ENCODE measurements around the gene CGN. TPM values are rescaled to one million over a fixed set of nuclear protein-coding genes. Genes with fewer than 3 reads are reported as not detected.
A peak's percentile ranks its signal among the peaks of the same experiment; 100 is the strongest.

CGN gene
- total RNA-seq, 1 experiment from 2014 or later: 147 TPM

DNA sequence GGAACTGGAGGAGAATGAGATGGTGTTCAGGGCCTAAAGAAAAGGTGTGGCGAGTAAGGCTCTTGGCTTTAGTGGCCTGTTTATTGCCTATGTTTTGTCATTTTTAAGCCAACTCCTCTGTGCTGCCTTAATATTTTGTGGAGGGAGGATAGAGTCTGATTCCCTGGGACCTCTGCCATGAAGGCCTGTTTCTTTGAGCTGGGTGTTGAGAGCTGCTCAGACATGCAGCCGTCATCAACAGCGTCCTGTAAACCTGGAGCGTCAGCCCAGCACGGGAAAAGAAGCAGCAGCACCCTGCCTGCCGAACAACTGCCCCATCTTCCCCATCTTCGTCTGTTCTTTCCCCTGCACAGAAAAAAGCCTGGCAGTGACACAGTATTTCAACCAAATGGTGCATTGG, 73.6 kb downstream of the CGN start:
- no peaks in the 10 kb centered on the region for H3K27me3 Mint-ChIP-seq (ENCODE audit: insufficient read depth, unreplicated experiment)
- intact Hi-C loops (cut with micrococcal nuclease; ENCODE audit: unreplicated experiment): no loop called here
- H3K4me1 Mint-ChIP-seq (ENCODE audit: low read depth, unreplicated experiment): peaks cover 40% of the 10 kb centered on the region
- Histone ChIP-seq H3K36me3 (ENCODE audit: control insufficient read depth, insufficient read depth, low read length) (peaks cover 1% of the 10 kb centered on the region), H3K9me3 (no peaks in the 10 kb centered on the region), H3K4me3 (ENCODE audit: low read depth, low read length) (no peak overlapping the region), H3K4me1 (peaks cover 21% of the 10 kb centered on the region), H3K27me3 (replicated peaks; ENCODE audit: control insufficient read depth, insufficient read depth, low read length) (no peaks in the 10 kb centered on the region)
- DNase-seq: no peak
- H3K36me3 Mint-ChIP-seq (ENCODE audit: insufficient read depth, unreplicated experiment): peaks cover 62% of the 10 kb centered on the region
- peak overlapping the region; percentile 33 for H3K27ac Mint-ChIP-seq (ENCODE audit: unreplicated experiment)
- TF ChIP-seq, protein P1, sequence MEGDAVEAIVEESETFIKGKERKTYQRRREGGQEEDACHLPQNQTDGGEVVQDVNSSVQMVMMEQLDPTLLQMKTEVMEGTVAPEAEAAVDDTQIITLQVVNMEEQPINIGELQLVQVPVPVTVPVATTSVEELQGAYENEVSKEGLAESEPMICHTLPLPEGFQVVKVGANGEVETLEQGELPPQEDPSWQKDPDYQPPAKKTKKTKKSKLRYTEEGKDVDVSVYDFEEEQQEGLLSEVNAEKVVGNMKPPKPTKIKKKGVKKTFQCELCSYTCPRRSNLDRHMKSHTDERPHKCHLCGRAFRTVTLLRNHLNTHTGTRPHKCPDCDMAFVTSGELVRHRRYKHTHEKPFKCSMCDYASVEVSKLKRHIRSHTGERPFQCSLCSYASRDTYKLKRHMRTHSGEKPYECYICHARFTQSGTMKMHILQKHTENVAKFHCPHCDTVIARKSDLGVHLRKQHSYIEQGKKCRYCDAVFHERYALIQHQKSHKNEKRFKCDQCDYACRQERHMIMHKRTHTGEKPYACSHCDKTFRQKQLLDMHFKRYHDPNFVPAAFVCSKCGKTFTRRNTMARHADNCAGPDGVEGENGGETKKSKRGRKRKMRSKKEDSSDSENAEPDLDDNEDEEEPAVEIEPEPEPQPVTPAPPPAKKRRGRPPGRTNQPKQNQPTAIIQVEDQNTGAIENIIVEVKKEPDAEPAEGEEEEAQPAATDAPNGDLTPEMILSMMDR (IDR thresholded peaks at IDR 0.05; ENCODE audit: insufficient read depth in 1 of 2, low read depth in 1 of 2, low read length in 1 of 2, severe bottlenecking in 1 of 2, unreplicated experiment in 1 of 2): no peak
- no TSS peak for BruUV-seq (replicated peaks)
- H3K4me3 Mint-ChIP-seq (ENCODE audit: unreplicated experiment): no peak overlapping the region
- POLR2A ChIA-PET: no interaction called here
- CTCF ChIA-PET: no interaction called here
- H3K9me3 Mint-ChIP-seq (ENCODE audit: unreplicated experiment): peaks cover 3% of the 10 kb centered on the region

DNA sequence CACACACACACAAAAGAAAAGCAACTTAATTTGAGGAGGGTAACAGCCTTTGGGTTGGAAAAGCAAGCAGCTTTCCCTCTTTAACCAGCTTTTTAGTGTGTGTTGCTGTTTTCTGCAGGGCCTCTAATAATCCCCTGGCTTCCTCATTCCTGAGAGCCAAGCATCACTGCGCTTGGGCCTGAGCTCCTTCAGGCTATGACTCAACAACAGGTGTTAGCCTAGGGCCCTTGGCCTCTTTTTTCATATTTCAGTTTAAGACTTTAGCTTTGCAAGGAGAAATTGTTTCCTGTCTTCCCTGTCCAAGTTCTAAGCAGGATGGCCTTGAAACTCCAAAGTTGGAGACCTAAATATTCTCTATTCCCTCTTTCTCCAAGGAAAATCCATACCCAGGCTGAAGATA, 74.4 kb downstream of the CGN start:
- peaks cover 11% of the 10 kb centered on the region for H3K9me3 Mint-ChIP-seq (ENCODE audit: unreplicated experiment)
- H3K27me3 Mint-ChIP-seq (ENCODE audit: insufficient read depth, unreplicated experiment): no peaks in the 10 kb centered on the region
- TF ChIP-seq, protein P1 (IDR thresholded peaks at IDR 0.05; ENCODE audit: insufficient read depth in 1 of 2, low read depth in 1 of 2, low read length in 1 of 2, severe bottlenecking in 1 of 2, unreplicated experiment in 1 of 2): no peak
- no peaks in the 10 kb centered on the region for H3K9me3 ChIP-seq
- H3K4me3 Mint-ChIP-seq (ENCODE audit: unreplicated experiment): no peak overlapping the region
- CTCF ChIA-PET: interaction anchor here (0.6 to 1.0 kb wide), 3 partner anchors 8 to 1265 kb away, joined by 3 read pairs; no protein-coding TSS in a partner anchor
- no TSS peak for BruUV-seq (replicated peaks)
- H3K4me1 Mint-ChIP-seq (ENCODE audit: low read depth, unreplicated experiment): peaks cover 46% of the 10 kb centered on the region
- no peak for DNase-seq
- H3K27me3 ChIP-seq (replicated peaks; ENCODE audit: control insufficient read depth, insufficient read depth, low read length): no peaks in the 10 kb centered on the region
- H3K36me3 ChIP-seq (ENCODE audit: control insufficient read depth, insufficient read depth, low read length): peaks cover 1% of the 10 kb centered on the region; the same call in 1 of the 2 replicates
- peak overlapping the region; percentile 33 for H3K27ac Mint-ChIP-seq (ENCODE audit: unreplicated experiment)
- intact Hi-C loops (cut with micrococcal nuclease; ENCODE audit: unreplicated experiment): no loop called here
- POLR2A ChIA-PET: interaction anchor here (0.8 to 1.1 kb wide), 3 partner anchors 45 to 74 kb away, joined by 4 to 7 read pairs (median 6); partner anchors contain the start of genes CGN and TUFT1
- H3K4me1 ChIP-seq: peaks cover 21% of the 10 kb centered on the region
- H3K4me3 ChIP-seq (ENCODE audit: low read depth, low read length): no peak overlapping the region
- H3K36me3 Mint-ChIP-seq (ENCODE audit: insufficient read depth, unreplicated experiment): peaks cover 53% of the 10 kb centered on the region

Small RNAs within 50 kb of the gene (microRNA-seq; reads per million reads assigned to microRNA genes)
- gene MIR554: not detected

Other genes with a start within 250 kb of the CGN start
- gene ZNF687, start 229.1 kb upstream of the CGN start, total RNA-seq (2022): 23.9 and 30.2 TPM in 2 replicates
- 49.7 and 52.7 TPM in 2 replicates for gene PI4KB, start 184.0 kb upstream of the CGN start, total RNA-seq (2022)
- gene RFX5, start 164.1 kb upstream of the CGN start, total RNA-seq (2022): 23.3 and 25.0 TPM in 2 replicates
- 18.5 and 18.7 TPM in 2 replicates for gene SELENBP1, start 138.7 kb upstream of the CGN start, total RNA-seq (2022)
- gene PSMB4, start 111.8 kb upstream of the CGN start, total RNA-seq (2022): 330 and 362 TPM in 2 replicates
- gene POGZ, start 51.9 kb upstream of the CGN start, total RNA-seq (2022): 80.0 and 83.0 TPM in 2 replicates
- gene TUFT1, start 28.9 kb downstream of the CGN start, total RNA-seq (2022): 34.9 and 36.6 TPM in 2 replicates
- 47.2 and 47.4 TPM in 2 replicates for gene SNX27, start 100.7 kb downstream of the CGN start, total RNA-seq (2022)
- 0.27 and 1.1 TPM in 2 replicates for gene CELF3, start 205.4 kb downstream of the CGN start, total RNA-seq (2022)
- 0.88 and 1.0 TPM in 2 replicates for gene RIIAD1, start 210.1 kb downstream of the CGN start, total RNA-seq (2022)

Data from Caco-2 (cell line).